Ovary (tissue), 3 donors: ENCODE data around the gene CEP85L.

Experiments
- CTCF ChIP-seq, 3 donors: fragments of 450-650 bp in 2 of 3; fragments of 200-600 bp in 1 of 3; IDR thresholded peaks; one replicate each; pipeline versions ENCODE4 v1.5.1 to v1.8.0; 2016 to 2022; ENCODE audit warnings: antibody characterized with exemption in 3 of 3, mild to moderate bottlenecking in 1 of 3
- EP300 ChIP-seq: sonication (generic); formaldehyde crosslinking; IDR thresholded peaks from one replicate; pipeline ENCODE4 v1.6.1; 2017; ENCODE audit warnings: antibody characterized with exemption
- POLR2A ChIP-seq: fragments of 450-650 bp; IDR thresholded peaks from one replicate; pipeline ENCODE4 v1.6.1; 2017; ENCODE audit warnings: antibody characterized with exemption, mild to moderate bottlenecking, moderate library complexity
- donor health status: DM: no; HTN: no; CAD: no.

GRCh38 chr6:118697554-118697953 lies 46.2 kb upstream of the CEP85L start:
- TF ChIP-seq CTCF (IDR thresholded peaks at IDR 0.05) (no peak), POLR2A (no peak), EP300 (no peak)
